A673 (cell line): ENCODE results near the gene FCAR. TPM values are rescaled to one million over a fixed set of nuclear protein-coding genes. Genes with fewer than 3 reads are reported as not detected.
"Not testable (repeated sequence)": the region's sequence is repeated elsewhere in the genome, so short reads cannot be mapped to it uniquely, and the experiment has no call there.

Experiments used
- BruUV-seq: library from RNA; stranded (reverse); fragments of 400-500 nt; replicated peaks from 2 replicates; lab custom pipeline; 2021; lab: Mats Ljungman, UMichigan
- CTCF ChIA-PET: fragments of 300-600 bp; sonication (Branson Sonifier 250); formaldehyde crosslinking; loops from one replicate; lab custom pipeline; 2022; ENCODE audit warnings: antibody characterized with exemption; lab: Charles Lee
- POLR2A ChIA-PET: fragments of 300-600 bp; sonication (Branson Sonifier 250); formaldehyde crosslinking; loops from one replicate; lab custom pipeline; 2022; ENCODE audit warnings: antibody characterized with exemption; ENCODE audit not compliant: low non-redundant PET; lab: Charles Lee
- DNase-seq: peaks from one replicate; pipeline ENCODE4 v3.0.0-alpha.2; 2015; ENCODE audit warnings: low spot score
- H3K27ac ChIP-seq: fragments of 200-600 bp; sonication (generic); 2 replicates; pipeline ENCODE4 v1.5.1; 2016; ENCODE audit warnings: mixed run types, low read depth, mild to moderate bottlenecking, mixed read lengths, antibody characterized with exemption, low read length; ENCODE audit not compliant: poor library complexity, severe bottlenecking
- H3K27me3 ChIP-seq: fragments of 200-600 bp; sonication (generic); replicated peaks from 2 replicates; pipeline ENCODE4 v1.6.1; 2017; ENCODE audit warnings: mixed run types, low read depth, mild to moderate bottlenecking, mixed read lengths, antibody characterized with exemption, low read length; ENCODE audit not compliant: insufficient read depth, poor library complexity
- H3K36me3 ChIP-seq: fragments of 200-600 bp; sonication (generic); 2 replicates; pipeline ENCODE4 v1.6.1; 2016; ENCODE audit warnings: mixed run types, mild to moderate bottlenecking, mixed read lengths, antibody characterized with exemption, low read length; ENCODE audit not compliant: insufficient read depth, poor library complexity, severe bottlenecking
- H3K4me1 ChIP-seq: fragments of 200-600 bp; sonication (generic); 2 replicates; pipeline ENCODE4 v1.6.1; 2017; ENCODE audit warnings: mixed run types, mild to moderate bottlenecking, mixed read lengths, antibody characterized with exemption, low read length; ENCODE audit not compliant: insufficient read depth, poor library complexity, severe bottlenecking
- H3K4me3 ChIP-seq: fragments of 200-600 bp; sonication (generic); 2 replicates; pipeline ENCODE4 v1.5.1; 2016; ENCODE audit warnings: low read depth, mixed run types, mild to moderate bottlenecking, mixed read lengths, low read length; ENCODE audit not compliant: poor library complexity, severe bottlenecking
- H3K9me3 ChIP-seq: fragments of 200-600 bp; sonication (generic); 2 replicates; pipeline ENCODE4 v1.6.1; 2016; ENCODE audit warnings: mixed run types, low read depth, mild to moderate bottlenecking, mixed read lengths, antibody characterized with exemption, low read length; ENCODE audit not compliant: poor library complexity, severe bottlenecking
- EZH2 ChIP-seq: fragments of 200-600 bp; sonication (generic); IDR thresholded peaks from 2 replicates; pipeline ENCODE4 v1.6.1; 2017; ENCODE audit warnings: borderline replicate concordance, low read depth, mild to moderate bottlenecking, mixed read lengths, antibody characterized with exemption, low read length; ENCODE audit not compliant: poor library complexity, severe bottlenecking
- intact Hi-C: fragments of 100-400 bp; cut with micrococcal nuclease; formaldehyde crosslinking; loops from one replicate; pipeline ENCODE4 v1.10.0; 2022; ENCODE audit not compliant: unreplicated experiment
- total RNA-seq: library from RNA; stranded (reverse); gene quantifications from 2 replicates; pipeline ENCODE4 v1.2.3, GENCODE V29; 2021
- TF ChIP-seq, protein P1 (sequence below): fragments of 300-800, 200-600 bp; sonication (generic); conservative IDR thresholded peaks from 2 replicates; pipeline ENCODE4 v1.5.1; 2017; ENCODE audit warnings: low read depth, mild to moderate bottlenecking, antibody characterized with exemption, low read length, moderate library complexity, mixed read lengths

Gene FCAR
- total RNA-seq, 1 experiment from 2014 or later: not detected

DNA sequence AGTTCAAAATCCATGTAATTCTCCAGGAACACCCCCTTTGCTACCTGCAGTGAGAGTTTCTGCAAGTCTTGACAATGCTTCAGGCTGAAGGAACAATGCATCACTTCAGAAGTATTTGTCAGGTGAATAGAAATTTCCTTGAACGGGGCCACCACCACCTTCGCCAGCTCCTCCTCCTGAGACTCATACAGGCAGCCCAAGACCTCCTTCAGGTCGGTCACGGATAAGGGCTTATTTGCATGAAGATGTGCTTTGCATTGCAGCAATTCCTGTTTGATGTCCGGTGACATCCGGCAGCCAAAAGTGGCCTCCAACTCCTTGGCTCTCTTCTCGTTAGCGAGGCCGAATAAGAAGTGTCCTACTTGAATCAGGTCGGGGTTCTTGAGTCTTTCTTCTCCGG is 64.9 kb downstream of the FCAR start:
- ChIA-PET POLR2A (no interaction called here), CTCF (no interaction called here)
- Histone ChIP-seq H3K9me3 (no peaks in the 10 kb centered on the region), H3K27me3 (peaks cover 18% of the 10 kb centered on the region), H3K4me1 (no peaks in the 10 kb centered on the region), H3K27ac (no peak overlapping the region), H3K36me3 (no peaks in the 10 kb centered on the region), H3K4me3 (no peak overlapping the region)
- intact Hi-C loops: no loop called here
- no peak for DNase-seq
- BruUV-seq: no TSS peak
- TF ChIP-seq, protein P1, sequence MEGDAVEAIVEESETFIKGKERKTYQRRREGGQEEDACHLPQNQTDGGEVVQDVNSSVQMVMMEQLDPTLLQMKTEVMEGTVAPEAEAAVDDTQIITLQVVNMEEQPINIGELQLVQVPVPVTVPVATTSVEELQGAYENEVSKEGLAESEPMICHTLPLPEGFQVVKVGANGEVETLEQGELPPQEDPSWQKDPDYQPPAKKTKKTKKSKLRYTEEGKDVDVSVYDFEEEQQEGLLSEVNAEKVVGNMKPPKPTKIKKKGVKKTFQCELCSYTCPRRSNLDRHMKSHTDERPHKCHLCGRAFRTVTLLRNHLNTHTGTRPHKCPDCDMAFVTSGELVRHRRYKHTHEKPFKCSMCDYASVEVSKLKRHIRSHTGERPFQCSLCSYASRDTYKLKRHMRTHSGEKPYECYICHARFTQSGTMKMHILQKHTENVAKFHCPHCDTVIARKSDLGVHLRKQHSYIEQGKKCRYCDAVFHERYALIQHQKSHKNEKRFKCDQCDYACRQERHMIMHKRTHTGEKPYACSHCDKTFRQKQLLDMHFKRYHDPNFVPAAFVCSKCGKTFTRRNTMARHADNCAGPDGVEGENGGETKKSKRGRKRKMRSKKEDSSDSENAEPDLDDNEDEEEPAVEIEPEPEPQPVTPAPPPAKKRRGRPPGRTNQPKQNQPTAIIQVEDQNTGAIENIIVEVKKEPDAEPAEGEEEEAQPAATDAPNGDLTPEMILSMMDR: no peak
- TF ChIP-seq EZH2: no peak

DNA sequence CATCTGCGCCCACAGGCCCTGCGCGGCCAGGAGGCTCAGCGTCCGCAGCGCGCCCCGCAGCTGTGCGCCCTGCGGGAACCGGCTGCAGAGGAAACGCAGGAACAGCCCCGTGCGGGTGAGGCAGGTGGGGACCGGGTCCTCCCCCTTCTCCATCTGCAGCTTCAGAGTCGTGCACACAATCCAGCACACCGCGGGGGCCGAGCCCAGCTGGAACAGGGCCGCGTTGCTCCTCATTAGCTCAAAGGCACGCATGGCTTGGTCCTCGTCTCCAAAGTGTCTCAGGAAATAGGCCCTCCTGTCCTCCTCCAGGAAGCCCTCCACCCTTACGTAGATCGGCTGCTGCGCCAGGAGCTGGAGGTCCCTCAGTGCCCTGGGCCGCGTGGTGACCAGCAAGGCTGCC is 65.5 kb downstream of the FCAR start:
- BruUV-seq, H3K9me3 ChIP-seq, CTCF ChIA-PET, intact Hi-C loops, H3K4me1 ChIP-seq, H3K36me3 ChIP-seq, DNase-seq, H3K4me3 ChIP-seq, H3K27ac ChIP-seq, POLR2A ChIA-PET: not testable (repeated sequence)
- peaks cover 18% of the 10 kb centered on the region for H3K27me3 ChIP-seq

Other genes with a start within 250 kb of the FCAR start
- gene LILRB1, start 243.8 kb upstream of the FCAR start, total RNA-seq: not detected in 2 replicates
- gene LILRB4, start 211.2 kb upstream of the FCAR start, total RNA-seq: not detected in 2 replicates
- not detected in 2 replicates for gene KIR3DL3, start 149.8 kb upstream of the FCAR start, total RNA-seq
- not detected in 2 replicates for gene KIR2DL3, start 135.7 kb upstream of the FCAR start, total RNA-seq
- gene KIR2DL1, start 104.4 kb upstream of the FCAR start, total RNA-seq: not detected in 2 replicates
- gene KIR2DL4, start 70.6 kb upstream of the FCAR start, total RNA-seq: not detected in 2 replicates
- gene KIR3DL1, start 57.8 kb upstream of the FCAR start, total RNA-seq: not detected in 2 replicates
- gene KIR2DS4, start 41.6 kb upstream of the FCAR start, total RNA-seq: not detected in 2 replicates
- gene KIR3DL2, start 23.8 kb upstream of the FCAR start, total RNA-seq: not detected in 2 replicates
- gene NCR1, start 31.9 kb downstream of the FCAR start, total RNA-seq: not detected in 2 replicates
- not detected in 2 replicates for gene NLRP7, start 73.3 kb downstream of the FCAR start, total RNA-seq
- 34.1 and 41.9 TPM in 2 replicates for gene NLRP2, start 92.1 kb downstream of the FCAR start, total RNA-seq
- 0.22 TPM in 1 of 2 replicates, not detected in the other for gene GP6, start 164.0 kb downstream of the FCAR start, total RNA-seq
- 19.0 and 24.4 TPM in 2 replicates for gene RDH13, start 188.9 kb downstream of the FCAR start, total RNA-seq
- gene EPS8L1, start 201.6 kb downstream of the FCAR start, total RNA-seq: 7.7 and 10.2 TPM in 2 replicates
- gene PPP1R12C, start 243.4 kb downstream of the FCAR start, total RNA-seq: 85.7 and 94.6 TPM in 2 replicates